ENCODE data around the gene CHIC2.

DNA sequence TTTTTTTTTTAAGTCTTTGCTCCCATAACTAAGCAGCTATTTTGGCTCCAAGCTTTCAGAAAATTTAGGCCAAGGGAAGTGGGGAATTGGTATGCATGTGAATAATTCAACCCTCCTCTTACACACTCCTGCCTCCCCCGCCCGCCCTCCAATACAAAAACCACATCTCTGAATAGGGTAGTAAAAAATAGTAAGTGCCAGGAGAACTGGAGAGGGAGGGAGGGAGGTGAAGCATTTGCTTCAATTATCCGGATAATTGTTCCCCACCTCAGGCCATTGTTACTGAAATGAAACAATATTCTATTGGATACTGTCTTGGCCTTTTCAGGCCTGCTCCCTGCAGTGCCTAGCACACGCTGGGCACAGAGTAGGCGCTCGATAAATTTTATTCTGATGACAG lies 30.0 kb upstream of the CHIC2 start:
- no peak for TF ChIP-seq POLR2AphosphoS5 (IDR thresholded peaks at IDR 0.05)
- TF ChIP-seq, protein P1, sequence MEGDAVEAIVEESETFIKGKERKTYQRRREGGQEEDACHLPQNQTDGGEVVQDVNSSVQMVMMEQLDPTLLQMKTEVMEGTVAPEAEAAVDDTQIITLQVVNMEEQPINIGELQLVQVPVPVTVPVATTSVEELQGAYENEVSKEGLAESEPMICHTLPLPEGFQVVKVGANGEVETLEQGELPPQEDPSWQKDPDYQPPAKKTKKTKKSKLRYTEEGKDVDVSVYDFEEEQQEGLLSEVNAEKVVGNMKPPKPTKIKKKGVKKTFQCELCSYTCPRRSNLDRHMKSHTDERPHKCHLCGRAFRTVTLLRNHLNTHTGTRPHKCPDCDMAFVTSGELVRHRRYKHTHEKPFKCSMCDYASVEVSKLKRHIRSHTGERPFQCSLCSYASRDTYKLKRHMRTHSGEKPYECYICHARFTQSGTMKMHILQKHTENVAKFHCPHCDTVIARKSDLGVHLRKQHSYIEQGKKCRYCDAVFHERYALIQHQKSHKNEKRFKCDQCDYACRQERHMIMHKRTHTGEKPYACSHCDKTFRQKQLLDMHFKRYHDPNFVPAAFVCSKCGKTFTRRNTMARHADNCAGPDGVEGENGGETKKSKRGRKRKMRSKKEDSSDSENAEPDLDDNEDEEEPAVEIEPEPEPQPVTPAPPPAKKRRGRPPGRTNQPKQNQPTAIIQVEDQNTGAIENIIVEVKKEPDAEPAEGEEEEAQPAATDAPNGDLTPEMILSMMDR (IDR thresholded peaks at IDR 0.05): no peak
